Measurements from ENCODE around the gene CFAP221. TPM values are rescaled to one million over a fixed set of nuclear protein-coding genes. Genes with fewer than 3 reads are reported as not detected.

Gene CFAP221
- polyA plus RNA-seq, 2 of the 4 experiments (the other 2 are of a cell fraction): 0.17 to 0.30 TPM

- Histone ChIP-seq H3K4me1 (no peaks in the 10 kb centered on the region), H3K27ac (no peak overlapping the region), H3K9me3 (no peaks in the 10 kb centered on the region), H3K4me3 (no peak overlapping the region), H3K4me2 (no peak overlapping the region)
- TF ChIP-seq POLR2A (IDR thresholded peaks at IDR 0.05; ENCODE audit: low read length) (no peak), HOXA7 (CRISPR knock-in tag; IDR thresholded peaks at IDR 0.05) (no peak), SREBF2 (IDR thresholded peaks at IDR 0.05) (no peak), JUN (IDR thresholded peaks at IDR 0.05) (no peak), CHD4 (IDR thresholded peaks at IDR 0.05; ENCODE audit: borderline replicate concordance) (no peak), EHMT2 (IDR thresholded peaks at IDR 0.05; ENCODE audit: low read depth) (no peak), JUNB (IDR thresholded peaks at IDR 0.05) (no peak), PHF8 (IDR thresholded peaks at IDR 0.05; ENCODE audit: borderline replicate concordance, low read depth) (no peak), HDAC2 (IDR thresholded peaks at IDR 0.05) (no peak), SMC3 (IDR thresholded peaks at IDR 0.05) (no peak), KDM5A (IDR thresholded peaks at IDR 0.05) (no peak), HEYL (CRISPR knock-in tag; IDR thresholded peaks at IDR 0.05) (no peak), ZC3H11A (IDR thresholded peaks at IDR 0.05) (no peak), FOXS1 (CRISPR knock-in tag; IDR thresholded peaks at IDR 0.05) (no peak), ELK1 (IDR thresholded peaks at IDR 0.05; ENCODE audit: low read depth, low read length) (no peak), NFE2L2 (conservative IDR thresholded peaks at IDR 0.05; ENCODE audit: low read length) (no peak)
- TF ChIP-seq, protein P1, sequence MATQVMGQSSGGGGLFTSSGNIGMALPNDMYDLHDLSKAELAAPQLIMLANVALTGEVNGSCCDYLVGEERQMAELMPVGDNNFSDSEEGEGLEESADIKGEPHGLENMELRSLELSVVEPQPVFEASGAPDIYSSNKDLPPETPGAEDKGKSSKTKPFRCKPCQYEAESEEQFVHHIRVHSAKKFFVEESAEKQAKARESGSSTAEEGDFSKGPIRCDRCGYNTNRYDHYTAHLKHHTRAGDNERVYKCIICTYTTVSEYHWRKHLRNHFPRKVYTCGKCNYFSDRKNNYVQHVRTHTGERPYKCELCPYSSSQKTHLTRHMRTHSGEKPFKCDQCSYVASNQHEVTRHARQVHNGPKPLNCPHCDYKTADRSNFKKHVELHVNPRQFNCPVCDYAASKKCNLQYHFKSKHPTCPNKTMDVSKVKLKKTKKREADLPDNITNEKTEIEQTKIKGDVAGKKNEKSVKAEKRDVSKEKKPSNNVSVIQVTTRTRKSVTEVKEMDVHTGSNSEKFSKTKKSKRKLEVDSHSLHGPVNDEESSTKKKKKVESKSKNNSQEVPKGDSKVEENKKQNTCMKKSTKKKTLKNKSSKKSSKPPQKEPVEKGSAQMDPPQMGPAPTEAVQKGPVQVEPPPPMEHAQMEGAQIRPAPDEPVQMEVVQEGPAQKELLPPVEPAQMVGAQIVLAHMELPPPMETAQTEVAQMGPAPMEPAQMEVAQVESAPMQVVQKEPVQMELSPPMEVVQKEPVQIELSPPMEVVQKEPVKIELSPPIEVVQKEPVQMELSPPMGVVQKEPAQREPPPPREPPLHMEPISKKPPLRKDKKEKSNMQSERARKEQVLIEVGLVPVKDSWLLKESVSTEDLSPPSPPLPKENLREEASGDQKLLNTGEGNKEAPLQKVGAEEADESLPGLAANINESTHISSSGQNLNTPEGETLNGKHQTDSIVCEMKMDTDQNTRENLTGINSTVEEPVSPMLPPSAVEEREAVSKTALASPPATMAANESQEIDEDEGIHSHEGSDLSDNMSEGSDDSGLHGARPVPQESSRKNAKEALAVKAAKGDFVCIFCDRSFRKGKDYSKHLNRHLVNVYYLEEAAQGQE (IDR thresholded peaks at IDR 0.05): no peak
- TF ChIP-seq, protein P2, sequence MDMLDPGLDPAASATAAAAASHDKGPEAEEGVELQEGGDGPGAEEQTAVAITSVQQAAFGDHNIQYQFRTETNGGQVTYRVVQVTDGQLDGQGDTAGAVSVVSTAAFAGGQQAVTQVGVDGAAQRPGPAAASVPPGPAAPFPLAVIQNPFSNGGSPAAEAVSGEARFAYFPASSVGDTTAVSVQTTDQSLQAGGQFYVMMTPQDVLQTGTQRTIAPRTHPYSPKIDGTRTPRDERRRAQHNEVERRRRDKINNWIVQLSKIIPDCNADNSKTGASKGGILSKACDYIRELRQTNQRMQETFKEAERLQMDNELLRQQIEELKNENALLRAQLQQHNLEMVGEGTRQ (IDR thresholded peaks at IDR 0.05): no peak
- ChIA-PET CTCF (no interaction called here), POLR2A (no interaction called here)
- ATAC-seq: no peak
- WGBS (ENCODE audit: missing lambda C conversion rate): 65% methylated on average over 5 of the region's 5 CpGs
- DNase-seq (ENCODE audit: low read depth in 1 of 2, low spot score in 1 of 2): no peak
- FAIRE-seq: no peak
Observed at GRCh38 chr2:119592436-119592835, 48.2 kb downstream of the CFAP221 start.

DNA sequence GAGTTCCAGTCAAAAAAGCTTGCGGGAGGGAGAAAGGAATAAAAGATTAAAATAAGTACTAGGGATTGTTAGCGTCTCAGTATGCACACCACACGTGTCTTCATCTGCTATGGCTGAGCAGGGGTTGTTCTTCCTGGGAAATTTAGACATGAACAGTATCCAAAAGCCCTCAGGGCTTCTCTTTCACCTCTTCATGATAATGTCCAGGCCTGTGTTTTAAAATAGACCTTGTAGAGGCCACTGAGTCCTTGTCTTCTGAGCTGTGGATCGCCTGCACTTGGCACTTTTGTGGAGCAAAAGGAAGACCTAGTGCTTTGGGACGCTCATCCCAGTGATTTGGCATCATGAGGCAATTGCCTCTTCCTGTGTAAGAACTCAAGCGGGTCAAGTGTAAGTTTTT lies 52.4 kb downstream of the CFAP221 start:
- ATAC-seq (no peak), DNase-seq (ENCODE audit: low read depth in 1 of 2, low spot score in 1 of 2) (no peak), FAIRE-seq (no peak)
- Histone ChIP-seq H3K4me3 (no peak overlapping the region), H3K9me3 (no peaks in the 10 kb centered on the region), H3K4me2 (no peak overlapping the region), H3K27ac (no peak overlapping the region), H3K4me1 (no peaks in the 10 kb centered on the region)
- POLR2A ChIA-PET: no interaction called here
- no peak for TF ChIP-seq BHLHE40 (IDR thresholded peaks at IDR 0.05; ENCODE audit: low read depth, low read length)
- no peak for TF ChIP-seq RARB (CRISPR knock-in tag; IDR thresholded peaks at IDR 0.05)
- TF ChIP-seq, protein P2 (IDR thresholded peaks at IDR 0.05): no peak
- TF ChIP-seq, protein P3, sequence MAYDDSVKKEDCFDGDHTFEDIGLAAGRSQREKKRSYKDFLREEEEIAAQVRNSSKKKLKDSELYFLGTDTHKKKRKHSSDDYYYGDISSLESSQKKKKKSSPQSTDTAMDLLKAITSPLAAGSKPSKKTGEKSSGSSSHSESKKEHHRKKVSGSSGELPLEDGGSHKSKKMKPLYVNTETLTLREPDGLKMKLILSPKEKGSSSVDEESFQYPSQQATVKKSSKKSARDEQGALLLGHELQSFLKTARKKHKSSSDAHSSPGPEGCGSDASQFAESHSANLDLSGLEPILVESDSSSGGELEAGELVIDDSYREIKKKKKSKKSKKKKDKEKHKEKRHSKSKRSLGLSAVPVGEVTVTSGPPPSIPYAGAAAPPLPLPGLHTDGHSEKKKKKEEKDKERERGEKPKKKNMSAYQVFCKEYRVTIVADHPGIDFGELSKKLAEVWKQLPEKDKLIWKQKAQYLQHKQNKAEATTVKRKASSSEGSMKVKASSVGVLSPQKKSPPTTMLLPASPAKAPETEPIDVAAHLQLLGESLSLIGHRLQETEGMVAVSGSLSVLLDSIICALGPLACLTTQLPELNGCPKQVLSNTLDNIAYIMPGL (CRISPR knock-in tag; IDR thresholded peaks at IDR 0.05; ENCODE audit: borderline replicate concordance): no peak
- TF ChIP-seq PBX3 (IDR thresholded peaks at IDR 0.05): no peak
- TF ChIP-seq CHD4 (IDR thresholded peaks at IDR 0.05; ENCODE audit: borderline replicate concordance): no peak
- TF ChIP-seq CBX2 (IDR thresholded peaks at IDR 0.05; ENCODE audit: borderline replicate concordance, low read depth): no peak
- TF ChIP-seq ZFP36 (IDR thresholded peaks at IDR 0.05; ENCODE audit: borderline replicate concordance, partially characterized antibody): no peak
- TF ChIP-seq HOXB13 (CRISPR knock-in tag; IDR thresholded peaks at IDR 0.05; ENCODE audit: low read depth): no peak
- WGBS (ENCODE audit: missing lambda C conversion rate): 61% methylated on average over 6 of the region's 6 CpGs
- CTCF ChIA-PET: no interaction called here

Data from A549 (cell line).